ENCODE results near the gene PRDM16.

The PRDM16 gene

DNA sequence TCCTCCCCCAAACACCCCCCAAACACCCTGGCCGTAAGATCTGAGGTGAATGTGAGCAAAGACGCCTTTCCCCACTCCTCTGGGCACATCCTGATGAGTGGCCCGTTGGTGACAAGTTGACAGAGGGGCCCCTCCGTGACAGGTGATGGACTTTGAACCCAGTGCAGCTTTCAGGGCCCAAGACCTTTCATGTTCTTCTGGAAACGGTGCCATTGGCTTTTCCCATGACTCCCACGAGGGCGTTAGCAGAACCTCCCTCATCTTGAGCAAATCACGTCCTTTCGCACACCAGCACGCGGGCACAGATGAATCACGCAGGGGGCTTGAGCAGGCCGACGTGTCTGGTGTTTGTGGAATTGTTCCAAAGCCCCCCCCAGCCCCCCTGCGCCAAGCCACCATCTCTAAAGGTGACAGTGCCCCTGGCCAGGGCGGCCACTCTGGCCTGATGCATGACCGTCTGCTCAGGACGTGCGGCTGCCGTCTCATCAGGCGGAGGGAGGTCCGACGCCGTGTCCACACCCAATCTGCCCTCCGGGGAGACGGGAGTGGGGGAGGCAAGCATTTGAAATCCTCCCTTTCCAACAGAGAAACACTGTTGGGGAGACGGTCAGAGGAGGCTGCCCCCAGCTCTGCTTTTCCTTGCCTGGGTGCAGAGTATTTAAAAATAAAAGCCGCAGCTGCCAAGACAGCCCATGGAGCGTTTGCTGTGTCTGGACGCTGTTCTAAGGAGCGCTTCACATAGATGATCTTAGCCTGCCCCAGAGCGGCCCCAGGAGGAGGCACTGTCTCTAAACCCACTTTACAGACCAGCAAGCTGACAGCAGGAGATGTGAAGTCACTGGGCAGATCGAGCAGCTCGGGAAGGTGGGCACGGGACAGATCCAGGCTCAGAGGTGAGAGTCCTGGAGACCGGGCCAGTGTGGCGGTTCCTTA, 287.2 kb downstream of the PRDM16 start:
- no peaks in the 10 kb centered on the region for H3K9me3 ChIP-seq (ENCODE audit: control insufficient read depth in 2 of 2, low read length in 2 of 2)
- no peak overlapping the region for H3K4me3 ChIP-seq (ENCODE audit: low read length in 2 of 2)
- no peak overlapping the region for H3K27ac ChIP-seq (ENCODE audit: low read length)
- H3K36me3 ChIP-seq (ENCODE audit: control insufficient read depth in 2 of 2, insufficient read depth in 2 of 2, low read length in 2 of 2) = no peaks in the 10 kb centered on the region
- H3K9ac ChIP-seq (ENCODE audit: low read length in 2 of 2) = no peak overlapping the region
- H3K27me3 ChIP-seq (ENCODE audit: control insufficient read depth in 1 of 2, insufficient read depth in 2 of 2, low read length in 2 of 2) = no peaks in the 10 kb centered on the region
- H3K4me1 ChIP-seq (ENCODE audit: control insufficient read depth, insufficient read depth, low read length) = peaks cover 30% of the 10 kb centered on the region

DNA sequence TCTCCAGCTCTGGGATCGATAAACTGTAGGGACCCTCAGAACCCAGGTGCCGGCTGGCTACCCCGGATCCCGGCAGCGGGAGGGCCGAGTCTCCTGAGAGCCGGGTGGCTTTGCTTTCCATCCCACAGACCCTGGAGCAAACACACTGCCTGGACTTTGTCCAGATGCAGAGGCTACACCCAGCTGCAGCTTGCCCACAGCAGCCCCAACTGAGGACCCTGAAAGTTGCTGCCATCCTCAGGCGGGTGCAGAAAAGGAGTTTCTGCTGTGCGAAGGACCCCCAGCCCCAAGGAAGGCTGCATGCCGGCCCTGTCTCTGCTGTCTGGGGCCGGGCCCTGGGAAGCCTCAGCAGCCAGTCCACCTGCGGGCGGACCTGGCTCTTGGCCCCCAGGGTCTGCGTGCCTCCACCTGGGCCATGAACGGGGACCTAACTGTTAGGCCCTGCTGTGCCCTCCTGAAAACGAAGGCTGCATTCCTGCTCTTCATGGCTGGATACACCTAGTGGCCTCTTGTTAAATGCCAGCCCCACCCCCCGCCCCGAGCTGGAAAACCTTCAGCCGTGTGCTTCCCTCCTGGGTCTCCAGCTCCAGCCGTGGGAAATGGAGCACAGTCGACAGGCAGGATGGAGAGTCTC, 287.9 kb downstream of the PRDM16 start:
- Histone ChIP-seq H3K27ac (ENCODE audit: low read length) (no peak overlapping the region), H3K4me1 (ENCODE audit: control insufficient read depth, insufficient read depth, low read length) (peaks cover 24% of the 10 kb centered on the region), H3K36me3 (ENCODE audit: control insufficient read depth in 2 of 2, insufficient read depth in 2 of 2, low read length in 2 of 2) (no peaks in the 10 kb centered on the region), H3K27me3 (ENCODE audit: control insufficient read depth in 1 of 2, insufficient read depth in 2 of 2, low read length in 2 of 2) (no peaks in the 10 kb centered on the region), H3K9me3 (ENCODE audit: control insufficient read depth in 2 of 2, low read length in 2 of 2) (no peaks in the 10 kb centered on the region), H3K9ac (ENCODE audit: low read length in 2 of 2) (no peak overlapping the region), H3K4me3 (ENCODE audit: low read length in 2 of 2) (no peak overlapping the region)

DNA sequence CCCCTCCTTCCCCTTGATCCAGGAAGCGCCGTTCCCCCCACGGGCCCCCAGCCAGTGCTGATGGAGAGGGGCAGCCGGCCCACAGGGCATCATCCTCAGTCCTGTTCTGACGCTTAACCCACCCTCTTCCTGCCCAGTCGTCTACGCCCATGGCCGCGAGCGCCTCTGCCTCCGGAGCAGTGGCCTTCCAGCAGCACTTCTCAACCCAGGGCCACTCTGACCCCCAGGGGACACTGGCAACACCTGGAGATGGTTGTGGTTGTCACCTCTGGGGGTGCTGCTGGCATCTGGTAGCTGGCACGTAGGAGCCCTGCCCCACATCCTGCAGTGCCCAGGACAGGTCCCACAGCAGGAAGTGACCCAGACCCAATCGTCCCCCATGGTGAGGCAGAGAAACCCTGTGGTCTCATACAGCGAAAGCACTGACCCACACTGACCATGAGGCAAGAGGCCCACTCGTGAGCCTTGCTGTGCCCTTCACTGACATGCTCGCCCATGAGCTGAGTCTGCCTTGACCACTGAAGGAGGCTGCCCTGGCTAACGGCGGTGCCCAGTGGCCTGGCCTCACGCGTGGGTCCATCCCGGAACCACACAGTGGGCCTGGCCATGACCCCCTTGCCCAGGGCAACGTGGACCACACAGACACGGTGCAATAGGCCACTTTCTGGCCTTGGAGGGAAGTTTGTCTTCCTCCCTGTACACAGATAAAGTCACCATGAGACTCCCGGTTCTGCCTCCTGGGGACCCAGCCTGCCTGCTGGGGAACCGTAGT, 288.7 kb downstream of the PRDM16 start:
- no peak overlapping the region for H3K4me3 ChIP-seq (ENCODE audit: low read length in 2 of 2)
- no peak overlapping the region for H3K27ac ChIP-seq (ENCODE audit: low read length)
- no peak overlapping the region for H3K9ac ChIP-seq (ENCODE audit: low read length in 2 of 2)
- H3K36me3 ChIP-seq (ENCODE audit: control insufficient read depth in 2 of 2, insufficient read depth in 2 of 2, low read length in 2 of 2) = no peaks in the 10 kb centered on the region
- peaks cover 16% of the 10 kb centered on the region for H3K4me1 ChIP-seq (ENCODE audit: control insufficient read depth, insufficient read depth, low read length)
- no peaks in the 10 kb centered on the region for H3K9me3 ChIP-seq (ENCODE audit: control insufficient read depth in 2 of 2, low read length in 2 of 2)
- H3K27me3 ChIP-seq (ENCODE audit: control insufficient read depth in 1 of 2, insufficient read depth in 2 of 2, low read length in 2 of 2) = no peaks in the 10 kb centered on the region

DNA sequence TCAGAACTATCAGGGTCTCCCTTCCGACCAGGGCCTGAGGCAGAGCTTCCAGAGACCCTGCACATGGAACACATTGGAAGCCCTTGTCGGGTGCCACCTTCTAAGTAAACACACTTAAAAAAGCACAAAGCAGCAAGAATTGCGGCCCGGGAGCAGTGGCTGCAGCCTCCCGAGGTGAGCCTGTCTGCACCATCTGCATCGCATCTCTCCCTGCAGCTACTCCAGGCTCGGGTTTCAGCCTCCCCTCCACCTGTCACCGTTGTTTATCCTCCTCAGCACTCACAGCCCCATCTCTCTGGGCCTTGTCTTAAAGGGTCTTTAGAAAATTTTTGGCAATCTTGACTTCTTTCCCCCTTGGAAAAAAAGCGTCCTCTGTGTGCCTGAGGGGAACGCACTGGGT, 290.3 kb downstream of the PRDM16 start:
- H3K27ac ChIP-seq (ENCODE audit: low read length) = no peak overlapping the region
- no peaks in the 10 kb centered on the region for H3K9me3 ChIP-seq (ENCODE audit: control insufficient read depth in 2 of 2, low read length in 2 of 2)
- no peak overlapping the region for H3K9ac ChIP-seq (ENCODE audit: low read length in 2 of 2)
- no peak overlapping the region for H3K4me3 ChIP-seq (ENCODE audit: low read length in 2 of 2)
- peaks cover 2% of the 10 kb centered on the region for H3K4me1 ChIP-seq (ENCODE audit: control insufficient read depth, insufficient read depth, low read length)
- no peaks in the 10 kb centered on the region for H3K27me3 ChIP-seq (ENCODE audit: control insufficient read depth in 1 of 2, insufficient read depth in 2 of 2, low read length in 2 of 2)
- H3K36me3 ChIP-seq (ENCODE audit: control insufficient read depth in 2 of 2, insufficient read depth in 2 of 2, low read length in 2 of 2) = no peaks in the 10 kb centered on the region

DNA sequence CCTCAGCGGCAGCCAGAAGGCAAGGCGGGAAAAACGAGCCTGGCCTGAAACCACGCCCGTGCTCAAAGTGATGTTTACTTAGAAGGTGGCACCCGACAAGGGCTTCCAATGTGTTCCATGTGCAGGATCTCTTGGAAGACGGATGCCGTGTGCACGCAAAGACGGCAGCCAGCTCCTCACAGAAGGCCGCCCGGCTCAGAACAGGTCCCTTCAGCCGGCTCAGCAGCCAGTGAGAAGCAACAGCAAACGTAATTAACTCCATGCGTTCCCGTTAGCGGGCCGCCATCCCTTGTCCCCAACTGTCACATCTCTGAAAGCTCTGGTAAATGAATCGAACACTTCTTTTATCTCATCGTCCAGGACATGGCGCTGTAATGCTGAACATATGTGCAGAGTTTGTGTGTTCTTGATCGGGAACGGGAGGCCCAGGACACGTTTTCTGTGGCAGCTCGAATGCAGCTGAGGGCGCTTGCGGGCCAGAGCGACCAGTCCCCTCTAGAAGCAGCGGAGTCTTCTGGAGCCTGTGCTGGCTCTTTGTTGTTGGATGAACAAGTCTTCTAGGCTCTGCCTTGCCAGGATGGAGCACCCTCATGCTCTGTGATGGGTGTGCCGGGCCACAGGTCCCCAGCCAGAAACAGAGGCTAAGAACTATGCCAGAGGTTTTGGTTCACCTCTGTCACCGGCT, 290.9 kb downstream of the PRDM16 start:
- Histone ChIP-seq H3K4me1 (ENCODE audit: control insufficient read depth, insufficient read depth, low read length) (peaks cover 2% of the 10 kb centered on the region), H3K27ac (ENCODE audit: low read length) (no peak overlapping the region), H3K27me3 (ENCODE audit: control insufficient read depth in 1 of 2, insufficient read depth in 2 of 2, low read length in 2 of 2) (no peaks in the 10 kb centered on the region), H3K9ac (ENCODE audit: low read length in 2 of 2) (no peak overlapping the region), H3K4me3 (ENCODE audit: low read length in 2 of 2) (no peak overlapping the region), H3K36me3 (ENCODE audit: control insufficient read depth in 2 of 2, insufficient read depth in 2 of 2, low read length in 2 of 2) (no peaks in the 10 kb centered on the region), H3K9me3 (ENCODE audit: control insufficient read depth in 2 of 2, low read length in 2 of 2) (no peaks in the 10 kb centered on the region)

DNA sequence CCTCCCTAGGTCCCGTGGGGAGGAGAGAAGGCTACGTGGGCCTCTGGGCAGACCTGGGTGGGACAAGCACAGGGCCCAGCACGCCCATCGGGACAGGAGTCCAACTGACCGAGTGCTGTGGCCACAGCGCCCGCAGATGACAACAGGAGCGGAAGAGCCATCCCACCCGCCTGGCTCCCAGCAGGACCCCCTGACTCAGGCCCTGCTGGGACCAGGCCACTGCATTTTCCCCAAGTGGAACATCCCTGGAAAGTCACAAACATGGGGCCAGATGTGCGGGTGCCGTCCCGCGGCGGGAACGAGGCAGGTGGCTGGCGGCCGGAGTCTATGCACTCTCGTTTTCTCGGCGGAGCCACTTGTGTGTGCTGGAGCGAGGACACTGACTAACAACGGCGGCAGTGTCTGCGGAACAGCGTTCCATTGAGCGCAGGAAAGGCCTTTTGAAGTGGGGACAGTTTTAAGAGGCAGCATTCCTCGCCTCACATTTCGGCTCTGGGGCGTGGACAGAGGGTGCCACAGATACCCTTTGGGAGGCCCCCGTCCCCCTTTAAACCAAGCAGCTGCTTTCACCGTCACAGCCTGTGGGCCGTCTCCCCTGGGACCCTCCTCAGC, 291.7 kb downstream of the PRDM16 start:
- no peaks in the 10 kb centered on the region for H3K27me3 ChIP-seq (ENCODE audit: control insufficient read depth in 1 of 2, insufficient read depth in 2 of 2, low read length in 2 of 2)
- H3K4me1 ChIP-seq (ENCODE audit: control insufficient read depth, insufficient read depth, low read length) = no peaks in the 10 kb centered on the region
- H3K4me3 ChIP-seq (ENCODE audit: low read length in 2 of 2) = no peak overlapping the region
- no peak overlapping the region for H3K27ac ChIP-seq (ENCODE audit: low read length)
- no peak overlapping the region for H3K9ac ChIP-seq (ENCODE audit: low read length in 2 of 2)
- no peaks in the 10 kb centered on the region for H3K9me3 ChIP-seq (ENCODE audit: control insufficient read depth in 2 of 2, low read length in 2 of 2)
- H3K36me3 ChIP-seq (ENCODE audit: control insufficient read depth in 2 of 2, insufficient read depth in 2 of 2, low read length in 2 of 2) = no peaks in the 10 kb centered on the region

DNA sequence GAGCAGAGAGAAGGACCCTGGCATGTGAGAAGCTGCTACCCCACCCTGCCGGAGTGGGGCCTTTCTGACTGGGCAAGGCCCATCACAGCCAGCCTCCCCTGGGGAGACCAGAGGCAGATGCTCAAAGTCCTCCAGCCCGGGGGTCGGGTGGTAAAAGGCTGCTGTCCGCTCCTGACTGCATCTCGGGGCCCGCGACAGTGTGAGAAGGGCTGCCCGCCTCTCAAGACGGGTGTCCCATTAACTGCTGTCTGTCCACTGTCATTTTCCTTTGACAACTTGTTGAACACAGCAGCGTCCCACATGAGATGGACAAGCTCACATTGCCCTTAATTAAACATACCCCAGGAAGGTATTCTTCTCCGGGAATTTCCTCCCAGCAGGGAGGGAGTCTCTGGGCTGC, 294.0 kb downstream of the PRDM16 start:
- H3K4me1 ChIP-seq (ENCODE audit: control insufficient read depth, insufficient read depth, low read length) = peaks cover 4% of the 10 kb centered on the region
- H3K4me3 ChIP-seq (ENCODE audit: low read length in 2 of 2) = no peak overlapping the region
- H3K9ac ChIP-seq (ENCODE audit: low read length in 2 of 2) = no peak overlapping the region
- no peaks in the 10 kb centered on the region for H3K36me3 ChIP-seq (ENCODE audit: control insufficient read depth in 2 of 2, insufficient read depth in 2 of 2, low read length in 2 of 2)
- H3K9me3 ChIP-seq (ENCODE audit: control insufficient read depth in 2 of 2, low read length in 2 of 2) = no peaks in the 10 kb centered on the region
- H3K27me3 ChIP-seq (ENCODE audit: control insufficient read depth in 1 of 2, insufficient read depth in 2 of 2, low read length in 2 of 2) = no peaks in the 10 kb centered on the region
- H3K27ac ChIP-seq (ENCODE audit: low read length) = no peak overlapping the region

DNA sequence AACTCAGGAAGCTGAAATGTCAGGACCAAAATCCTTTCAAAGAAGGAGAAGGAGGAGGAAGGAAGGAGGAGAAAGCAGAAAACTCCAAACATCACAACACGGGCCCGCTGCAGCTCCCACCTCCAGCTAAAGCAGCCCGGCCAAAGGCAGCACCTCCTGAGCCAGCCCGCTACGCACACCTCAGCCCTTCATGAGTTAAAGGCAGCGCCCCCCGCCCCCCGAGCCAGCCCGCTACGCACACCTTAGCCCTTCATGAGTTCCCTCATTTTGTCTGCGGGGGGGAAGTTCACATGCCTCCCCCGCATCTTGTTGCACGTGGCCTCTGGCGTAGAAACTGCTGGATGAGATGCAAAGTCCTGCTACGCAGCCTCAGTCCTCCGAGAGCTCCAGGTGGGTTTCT, 294.8 kb downstream of the PRDM16 start:
- Histone ChIP-seq H3K9me3 (ENCODE audit: control insufficient read depth in 2 of 2, low read length in 2 of 2) (no peaks in the 10 kb centered on the region), H3K9ac (ENCODE audit: low read length in 2 of 2) (no peak overlapping the region), H3K27me3 (ENCODE audit: control insufficient read depth in 1 of 2, insufficient read depth in 2 of 2, low read length in 2 of 2) (no peaks in the 10 kb centered on the region), H3K4me1 (ENCODE audit: control insufficient read depth, insufficient read depth, low read length) (peaks cover 6% of the 10 kb centered on the region), H3K27ac (ENCODE audit: low read length) (no peak overlapping the region), H3K36me3 (ENCODE audit: control insufficient read depth in 2 of 2, insufficient read depth in 2 of 2, low read length in 2 of 2) (no peaks in the 10 kb centered on the region), H3K4me3 (ENCODE audit: low read length in 2 of 2) (no peak overlapping the region)

DNA sequence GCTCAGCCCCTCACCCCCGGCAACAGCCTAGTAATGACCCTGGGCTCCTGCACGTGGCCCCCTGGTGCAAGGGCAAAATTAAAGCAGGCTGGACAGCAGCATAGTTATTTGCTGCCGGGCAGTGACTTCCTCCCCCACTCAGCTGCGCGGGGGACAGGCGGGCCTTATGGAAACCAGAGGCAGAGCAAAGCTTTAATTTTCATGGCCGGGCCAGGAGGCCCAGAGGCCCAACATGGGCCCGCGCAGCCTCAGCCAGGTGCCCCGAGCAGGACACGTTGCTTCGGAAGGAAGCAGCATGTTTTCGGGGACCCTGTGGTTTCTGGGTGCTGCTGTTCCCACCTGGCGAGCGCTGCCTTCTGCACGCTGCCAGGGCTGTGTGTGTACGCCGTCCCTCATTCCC, 295.5 kb downstream of the PRDM16 start:
- Histone ChIP-seq H3K4me1 (ENCODE audit: control insufficient read depth, insufficient read depth, low read length) (peaks cover 13% of the 10 kb centered on the region), H3K9me3 (ENCODE audit: control insufficient read depth in 2 of 2, low read length in 2 of 2) (no peaks in the 10 kb centered on the region), H3K27me3 (ENCODE audit: control insufficient read depth in 1 of 2, insufficient read depth in 2 of 2, low read length in 2 of 2) (no peaks in the 10 kb centered on the region)

DNA sequence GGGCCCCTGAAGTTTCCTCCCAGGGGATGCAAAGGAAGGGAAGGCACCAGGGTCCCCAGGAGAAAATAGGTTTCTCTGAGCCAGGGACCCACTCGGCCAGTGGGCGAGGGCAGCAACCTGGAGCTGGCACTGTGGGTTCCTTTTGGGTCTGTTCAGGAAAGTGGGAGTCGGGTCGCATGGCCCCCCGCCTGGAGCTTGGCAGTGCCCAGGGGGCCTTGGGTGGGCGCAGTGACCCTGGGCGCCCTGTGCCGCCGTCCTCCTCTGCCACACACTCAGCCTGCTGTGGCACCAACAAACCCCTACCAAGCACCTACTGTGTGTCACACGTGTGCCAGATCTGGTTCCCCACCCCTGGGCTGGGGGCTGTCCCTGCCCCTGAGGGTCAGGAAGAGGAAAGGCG, 296.0 kb downstream of the PRDM16 start:
- no peaks in the 10 kb centered on the region for H3K36me3 ChIP-seq (ENCODE audit: control insufficient read depth in 2 of 2, insufficient read depth in 2 of 2, low read length in 2 of 2)
- H3K4me1 ChIP-seq (ENCODE audit: control insufficient read depth, insufficient read depth, low read length) = peaks cover 16% of the 10 kb centered on the region
- no peak overlapping the region for H3K27ac ChIP-seq (ENCODE audit: low read length)
- H3K9ac ChIP-seq (ENCODE audit: low read length in 2 of 2) = no peak overlapping the region
- H3K27me3 ChIP-seq (ENCODE audit: control insufficient read depth in 1 of 2, insufficient read depth in 2 of 2, low read length in 2 of 2) = no peaks in the 10 kb centered on the region
- no peaks in the 10 kb centered on the region for H3K9me3 ChIP-seq (ENCODE audit: control insufficient read depth in 2 of 2, low read length in 2 of 2)
- no peak overlapping the region for H3K4me3 ChIP-seq (ENCODE audit: low read length in 2 of 2)

More for the DNA sequence above, 295.5 kb downstream of the PRDM16 start:
- H3K9ac ChIP-seq (ENCODE audit: low read length in 2 of 2) = no peak overlapping the region
- no peak overlapping the region for H3K4me3 ChIP-seq (ENCODE audit: low read length in 2 of 2)
- no peak overlapping the region for H3K27ac ChIP-seq (ENCODE audit: low read length)
- no peaks in the 10 kb centered on the region for H3K36me3 ChIP-seq (ENCODE audit: control insufficient read depth in 2 of 2, insufficient read depth in 2 of 2, low read length in 2 of 2)
